GM21529 (cell line): ENCODE results near the gene SPPL2B.
"Not testable (repeated sequence)": the region's sequence is repeated elsewhere in the genome, so short reads cannot be mapped to it uniquely, and the experiment has no call there.

Source experiments
- ATAC-seq: cut with Tn5 transposase; IDR thresholded peaks from one replicate; pipeline ENCODE4 v1.9.1; 2021; ENCODE audit not compliant: unreplicated experiment

Gene SPPL2B

DNA sequence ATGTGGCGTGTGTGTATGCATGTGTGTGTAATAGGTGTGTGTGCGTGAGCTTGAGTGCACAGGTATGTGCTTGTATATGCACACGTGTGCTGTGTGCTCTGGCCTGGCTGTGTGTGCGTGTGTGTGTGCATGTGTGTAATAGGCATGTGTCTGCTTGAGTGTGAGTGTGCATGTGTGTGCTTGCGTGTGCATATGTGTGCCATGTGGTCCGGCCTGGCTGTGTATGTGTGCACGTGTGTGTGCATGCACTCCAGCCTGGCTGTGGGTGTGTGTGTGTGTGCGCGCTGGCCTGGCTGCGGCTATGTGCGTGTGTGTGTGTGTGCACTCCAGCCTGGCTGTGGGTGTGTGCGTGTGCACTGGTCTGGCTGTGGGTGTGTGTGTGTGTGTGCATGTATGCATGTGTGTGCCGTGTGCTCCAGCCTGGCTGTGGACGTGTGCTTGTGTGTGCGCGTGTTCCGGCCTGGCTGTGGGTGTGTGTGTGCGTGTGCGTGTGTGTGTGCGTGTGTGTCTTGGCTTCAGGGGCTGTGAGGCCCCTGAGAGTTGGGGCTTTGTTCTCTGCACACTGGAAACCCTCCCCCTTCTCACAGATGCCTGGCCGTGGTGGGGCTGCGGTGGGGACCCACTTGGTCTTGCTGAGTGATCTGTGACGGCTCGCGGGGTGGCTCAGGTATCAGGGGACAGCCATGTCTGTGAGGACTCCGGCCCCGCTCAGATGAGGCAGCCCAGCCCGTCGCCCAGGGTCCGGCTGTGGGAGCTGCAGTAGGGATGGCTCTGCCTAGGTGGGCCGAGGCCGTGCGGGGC, 8.2 kb downstream of the SPPL2B start:
- no peak for ATAC-seq

DNA sequence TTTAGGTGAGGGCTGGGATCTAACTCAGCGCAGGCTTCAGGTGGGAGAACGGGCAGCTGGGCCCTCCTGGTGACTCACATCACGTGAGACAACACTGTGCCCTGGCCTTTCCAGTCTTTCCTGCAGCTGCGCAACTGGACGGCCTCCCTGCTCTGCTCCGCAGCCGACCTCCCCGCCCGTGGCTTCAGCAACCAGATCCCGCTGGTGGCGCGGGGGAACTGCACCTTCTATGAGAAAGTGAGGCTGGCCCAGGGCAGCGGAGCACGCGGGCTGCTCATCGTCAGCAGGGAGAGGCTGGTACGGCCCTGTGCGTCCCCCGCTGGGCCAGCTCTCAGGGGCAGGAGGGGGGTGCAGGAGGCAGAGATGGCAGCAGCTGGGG, 8.8 kb downstream of the SPPL2B start:
- no peak for ATAC-seq

DNA sequence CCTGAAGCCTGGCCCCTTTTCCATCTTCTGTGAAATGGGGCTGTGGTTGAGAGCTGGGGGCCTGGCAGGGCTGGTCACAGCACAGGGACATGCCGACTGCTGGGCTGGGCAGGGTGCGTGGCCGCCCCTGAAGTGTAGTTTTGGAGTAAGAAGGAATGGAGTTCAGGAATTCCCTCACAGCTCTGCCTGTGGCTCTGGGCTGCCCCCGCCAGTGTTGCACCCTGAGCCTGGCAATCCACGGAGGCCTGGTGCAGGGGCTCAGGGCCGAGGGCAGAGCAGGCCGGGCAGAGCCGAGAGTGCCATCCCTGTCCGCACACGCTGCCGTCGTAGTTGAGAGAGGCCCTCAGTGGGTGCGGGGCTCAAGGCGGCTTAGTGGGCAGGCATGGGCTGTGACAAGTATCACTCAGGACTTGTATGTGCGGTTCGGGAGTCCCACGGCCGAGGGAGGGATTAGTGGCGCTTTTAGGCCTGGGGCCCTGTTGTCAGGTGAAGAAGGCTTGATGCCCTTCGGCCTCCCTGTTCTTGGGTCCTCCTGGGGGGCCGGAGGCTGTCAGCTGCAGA, 9.7 kb downstream of the SPPL2B start:
- ATAC-seq, result no peak

DNA sequence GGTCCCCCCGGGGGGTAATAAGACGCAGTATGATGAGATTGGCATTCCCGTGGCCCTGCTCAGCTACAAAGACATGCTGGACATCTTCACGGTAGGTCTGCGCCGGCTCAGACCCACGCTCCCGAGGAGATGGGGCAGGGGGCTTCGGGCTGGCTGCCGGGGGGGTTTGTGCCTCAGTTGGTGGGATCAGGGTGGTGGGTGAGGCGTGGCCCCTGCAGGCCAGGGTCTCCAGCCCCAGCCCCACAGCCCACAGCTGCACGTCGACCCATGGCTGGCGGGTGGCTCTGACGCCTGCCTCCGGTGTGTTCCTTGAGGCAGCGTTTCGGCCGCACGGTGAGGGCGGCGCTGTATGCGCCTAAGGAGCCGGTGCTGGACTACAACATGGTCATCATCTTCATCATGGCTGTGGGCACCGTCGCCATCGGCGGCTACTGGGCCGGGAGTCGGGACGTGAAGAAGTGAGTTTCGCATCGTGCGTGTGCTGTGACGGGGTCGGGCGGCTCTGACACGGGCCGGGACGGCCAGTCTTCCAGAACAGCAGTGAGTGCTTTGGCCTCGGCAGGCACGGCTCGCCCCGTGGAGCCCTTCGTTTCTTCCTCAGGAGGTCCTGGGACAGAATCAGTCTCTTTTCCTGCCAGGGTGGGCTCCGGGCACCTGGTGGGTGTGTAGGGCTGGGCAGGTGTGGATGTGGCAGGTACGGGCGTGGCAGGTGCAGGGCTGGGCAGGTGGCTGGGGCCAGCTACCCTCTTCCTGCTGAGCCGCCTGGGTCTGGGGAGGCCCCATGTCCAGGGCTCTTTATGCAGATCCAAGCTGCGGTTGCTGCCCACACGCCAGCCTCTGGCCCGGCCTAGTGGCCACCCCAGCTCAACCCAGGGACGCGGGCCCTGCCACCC, 10.5 kb downstream of the SPPL2B start:
- ATAC-seq, result no peak

DNA sequence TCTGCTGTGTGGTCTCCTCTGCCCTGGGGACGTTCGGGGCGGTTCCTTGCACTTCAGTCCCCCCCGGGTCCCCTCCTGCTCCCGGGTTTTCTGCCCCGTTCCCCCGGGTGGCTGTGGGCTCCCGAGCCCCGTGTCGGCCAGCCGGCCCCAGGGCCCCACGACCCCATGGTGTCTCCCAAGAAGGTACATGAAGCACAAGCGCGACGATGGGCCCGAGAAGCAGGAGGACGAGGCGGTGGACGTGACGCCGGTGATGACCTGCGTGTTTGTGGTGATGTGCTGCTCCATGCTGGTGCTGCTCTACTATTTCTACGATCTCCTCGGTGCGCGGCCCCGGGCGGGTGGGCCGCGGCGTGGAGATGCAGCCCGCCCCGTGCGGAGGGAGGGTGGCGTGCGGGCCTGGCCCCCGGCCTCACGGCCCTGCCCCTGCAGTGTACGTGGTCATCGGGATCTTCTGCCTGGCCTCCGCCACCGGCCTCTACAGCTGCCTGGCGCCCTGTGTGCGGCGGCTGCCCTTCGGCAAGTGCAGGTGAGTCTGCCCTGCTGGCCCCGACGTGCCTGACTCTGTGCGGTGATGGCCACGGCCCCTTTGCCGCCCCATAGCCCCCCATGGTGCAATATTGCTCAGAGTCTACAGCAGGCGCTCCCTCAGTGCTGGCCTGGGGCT, 11.3 kb downstream of the SPPL2B start:
- ATAC-seq, result no peak

DNA sequence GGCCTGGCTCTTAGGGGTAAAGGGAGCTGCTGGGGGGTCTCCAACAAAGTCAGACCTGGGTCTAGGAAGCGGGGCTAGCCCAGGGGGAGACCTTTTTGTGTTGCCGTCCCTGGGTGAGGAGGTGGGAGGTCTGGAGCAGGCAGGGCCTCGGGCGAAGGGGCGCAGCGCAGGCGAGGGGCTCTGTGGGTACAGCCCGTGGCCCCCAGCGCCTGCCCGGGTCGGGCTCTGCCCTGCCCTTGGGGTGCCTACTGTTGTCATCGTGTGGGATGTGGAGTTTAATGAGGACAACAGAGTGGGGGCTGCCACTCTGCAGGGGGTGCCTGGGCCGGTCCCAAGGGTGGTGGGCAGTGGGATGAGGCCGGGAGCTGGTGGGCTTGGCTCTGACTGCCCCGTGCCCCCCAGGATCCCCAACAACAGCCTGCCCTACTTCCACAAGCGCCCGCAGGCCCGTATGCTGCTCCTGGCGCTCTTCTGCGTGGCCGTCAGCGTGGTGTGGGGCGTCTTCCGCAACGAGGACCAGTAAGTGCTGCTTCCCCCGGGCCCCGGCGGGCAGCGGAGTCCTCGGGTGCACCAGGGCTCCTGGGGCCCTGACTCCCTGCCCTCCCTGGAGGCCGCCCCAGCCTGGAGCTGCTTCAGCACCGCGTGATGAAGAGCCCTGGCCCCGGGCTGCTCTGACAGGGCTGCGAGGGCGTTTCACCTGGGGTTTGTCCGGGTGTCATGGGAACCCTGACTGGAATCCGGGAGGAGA, 12.2 kb downstream of the SPPL2B start:
- ATAC-seq, result no peak

DNA sequence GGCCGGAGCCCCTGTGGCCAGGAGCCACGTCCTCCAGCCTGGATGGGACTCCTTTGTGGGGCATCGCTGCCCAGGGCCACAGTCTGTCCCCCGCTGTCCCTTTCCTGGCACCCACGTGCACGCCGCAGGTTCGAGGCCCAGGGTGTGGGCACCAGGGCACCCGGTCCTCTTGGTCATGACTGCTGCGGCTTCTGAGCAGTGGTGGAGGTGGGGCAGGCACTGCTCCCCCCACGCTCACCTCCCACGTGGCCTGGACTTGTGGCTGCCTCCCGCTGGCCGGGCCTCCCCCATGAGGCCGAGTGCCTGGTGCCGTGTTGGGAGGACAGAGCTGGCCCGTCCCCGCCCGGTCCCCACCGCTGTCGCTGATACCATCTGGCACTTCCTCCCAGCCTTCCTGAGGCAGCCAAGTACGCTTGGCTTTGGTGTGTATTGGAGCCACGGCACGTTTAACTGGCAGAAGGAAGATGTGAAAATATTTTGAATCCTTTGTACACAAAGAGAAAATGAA, 12.8 kb downstream of the SPPL2B start:
- no peak for ATAC-seq

DNA sequence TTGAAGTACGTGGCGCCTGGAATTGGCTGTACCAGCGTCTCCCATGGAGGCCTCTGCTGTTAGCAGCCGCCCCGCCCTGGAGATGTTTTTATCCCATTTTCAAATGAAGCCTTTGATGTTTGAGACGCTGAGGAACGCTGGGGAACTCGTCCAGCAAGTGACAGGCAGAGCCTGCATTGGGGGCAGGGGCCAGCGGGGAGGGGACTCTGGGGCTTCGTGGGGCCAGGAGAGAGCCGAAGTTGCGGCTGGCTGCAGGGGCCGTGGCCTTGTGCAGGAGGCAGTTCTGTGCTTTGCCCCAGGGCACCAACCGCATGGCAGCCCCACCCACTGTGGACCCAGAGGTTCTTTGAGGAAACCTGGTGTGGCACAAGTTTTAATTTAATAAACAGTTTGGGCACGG, 13.5 kb downstream of the SPPL2B start:
- no peak for ATAC-seq

DNA sequence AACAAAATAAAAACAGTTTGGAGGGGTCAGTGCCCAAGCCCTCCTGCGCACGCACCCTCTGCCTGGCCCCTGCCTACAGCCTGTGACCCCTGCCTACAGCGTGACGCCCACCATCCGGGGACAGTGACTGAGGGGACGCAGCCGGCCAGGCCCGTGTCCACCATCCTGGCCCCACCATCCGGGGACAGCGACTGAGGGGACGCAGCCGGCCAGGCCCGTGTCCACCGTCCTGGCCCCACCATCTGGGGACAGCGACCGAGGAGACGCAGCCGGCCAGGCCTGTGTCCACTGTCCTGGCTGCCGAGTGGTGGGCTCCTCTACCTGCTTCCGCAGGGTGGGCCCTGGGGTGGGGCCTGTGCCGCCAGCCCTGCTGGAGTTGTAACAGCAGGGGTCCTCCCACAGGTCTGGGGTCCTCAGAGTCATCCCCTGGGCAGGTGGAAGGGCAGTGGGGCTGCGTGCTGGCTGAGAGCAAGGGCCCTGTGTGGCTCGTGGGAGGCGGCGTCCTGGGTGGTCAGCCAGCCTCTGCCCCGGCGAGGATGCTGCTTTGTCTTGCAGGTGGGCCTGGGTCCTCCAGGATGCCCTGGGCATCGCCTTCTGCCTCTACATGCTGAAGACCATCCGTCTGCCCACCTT, 14.3 kb downstream of the SPPL2B start:
- no peak for ATAC-seq

DNA sequence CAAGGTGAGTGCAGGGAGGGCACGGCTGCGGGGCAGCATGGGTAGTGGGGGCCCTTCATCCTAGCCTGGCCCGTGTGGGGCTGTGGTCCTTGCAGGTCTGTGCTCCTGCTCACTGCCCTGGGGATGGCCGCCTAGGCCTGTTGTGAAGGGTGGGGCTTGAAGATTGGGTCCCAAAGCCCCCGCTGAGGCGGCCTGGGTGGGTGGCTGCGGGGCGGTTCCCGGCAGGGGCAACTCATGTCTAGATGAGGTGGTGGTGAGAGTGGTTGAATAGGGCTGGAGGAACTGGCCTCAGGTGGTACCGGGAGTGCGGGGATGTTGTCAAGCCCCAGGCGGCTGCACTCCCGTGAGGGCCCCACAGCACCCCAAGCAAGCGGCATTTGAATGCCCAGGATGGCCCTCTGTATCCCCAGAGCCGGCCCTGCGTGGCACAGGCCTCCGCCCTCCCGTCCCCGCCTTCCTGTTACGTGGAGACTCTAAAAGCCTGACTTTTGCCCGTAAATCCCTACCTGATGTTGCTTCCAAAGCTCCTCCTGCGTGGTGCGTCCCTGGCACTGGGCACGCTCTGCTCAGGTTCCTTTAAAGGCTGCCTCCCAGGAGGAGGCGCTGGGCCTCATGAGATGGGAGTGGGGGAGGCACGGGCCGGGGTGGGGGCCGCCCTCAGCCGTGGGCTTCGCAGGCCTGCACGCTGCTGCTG, 15.0 kb downstream of the SPPL2B start:
- no peak for ATAC-seq

DNA sequence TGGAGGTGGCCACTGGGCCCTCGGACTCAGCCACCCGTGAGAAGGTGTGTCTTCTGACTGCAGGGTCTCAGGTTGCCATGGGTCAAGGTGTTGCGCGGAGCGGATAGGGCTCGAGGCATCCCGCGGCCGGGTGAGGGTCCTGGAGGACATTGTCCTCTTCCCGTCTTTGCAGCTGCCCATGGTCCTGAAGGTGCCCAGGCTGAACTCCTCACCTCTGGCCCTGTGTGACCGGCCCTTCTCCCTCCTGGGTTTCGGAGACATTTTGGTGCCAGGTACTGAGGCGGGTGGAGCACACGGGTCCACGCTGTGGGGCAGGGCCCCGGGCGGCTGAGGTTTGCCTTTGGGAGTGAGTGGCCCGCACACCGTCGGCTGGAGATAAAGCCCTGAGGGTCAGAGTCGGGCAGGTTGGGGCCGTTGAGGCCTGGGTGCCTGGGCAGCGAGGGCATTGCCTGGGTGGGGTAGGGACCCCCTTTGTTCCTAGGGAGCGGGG, 15.9 kb downstream of the SPPL2B start:
- ATAC-seq, result no peak

DNA sequence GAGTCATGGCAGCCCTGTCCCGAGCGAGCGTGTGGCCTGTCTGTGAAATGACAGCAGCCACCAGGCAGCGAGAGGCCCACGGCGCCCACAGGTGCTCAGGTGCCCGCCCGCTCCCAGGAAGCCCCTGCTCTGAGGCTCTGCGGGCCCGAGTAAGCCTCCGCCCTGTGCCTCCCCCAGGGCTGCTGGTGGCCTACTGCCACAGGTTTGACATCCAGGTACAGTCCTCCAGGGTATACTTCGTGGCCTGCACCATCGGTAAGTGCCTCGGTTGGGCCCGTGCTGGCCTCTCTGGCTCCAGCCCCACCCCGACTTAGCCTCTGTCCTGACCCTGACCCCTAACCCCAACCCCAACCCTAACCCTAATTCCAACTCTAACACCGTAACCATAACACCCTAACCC, 16.6 kb downstream of the SPPL2B start:
- ATAC-seq, result no peak

DNA sequence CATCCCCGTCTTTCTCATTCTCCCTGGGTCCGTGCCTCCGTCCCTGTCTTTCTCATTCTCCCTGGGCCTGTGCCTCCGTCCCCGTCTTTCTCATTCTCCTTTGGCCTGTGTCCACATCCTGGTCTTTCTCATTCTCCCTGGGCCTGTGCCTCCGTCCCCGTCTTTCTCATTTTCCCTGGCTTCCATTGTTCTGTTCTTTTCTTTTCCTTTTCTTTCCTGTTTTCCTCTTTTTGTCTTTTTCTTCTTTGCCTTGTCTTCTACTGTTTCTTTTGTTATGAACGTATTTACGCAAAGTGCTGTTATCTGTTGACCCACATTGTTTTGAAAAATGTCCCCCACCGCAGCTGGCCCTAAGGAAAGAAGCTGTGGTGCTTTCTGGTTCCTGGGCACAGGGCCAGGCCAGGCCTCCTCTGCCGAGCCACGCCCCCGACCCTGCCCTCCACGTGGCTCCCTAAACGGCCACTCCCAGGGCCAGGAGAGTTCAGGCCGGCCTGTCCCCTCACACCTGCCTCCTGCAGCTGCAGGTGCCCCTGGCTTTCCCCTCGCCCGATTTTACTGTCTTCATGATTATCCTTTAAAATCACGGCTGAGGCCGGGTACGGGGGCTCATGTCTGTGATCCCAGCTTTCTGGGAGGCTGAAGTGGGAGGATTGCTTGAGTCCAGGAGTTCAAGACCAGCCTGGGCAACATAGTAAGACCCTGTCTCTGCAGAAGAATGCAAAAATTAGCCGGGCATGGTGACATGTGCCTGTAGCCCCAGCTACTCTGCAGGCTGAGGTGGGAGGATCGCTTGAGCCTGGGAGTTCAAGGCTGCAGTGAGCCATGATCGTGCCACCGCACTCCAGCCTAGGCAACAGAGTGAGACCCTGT, 17.5 kb downstream of the SPPL2B start:
- ATAC-seq, result no peak

DNA sequence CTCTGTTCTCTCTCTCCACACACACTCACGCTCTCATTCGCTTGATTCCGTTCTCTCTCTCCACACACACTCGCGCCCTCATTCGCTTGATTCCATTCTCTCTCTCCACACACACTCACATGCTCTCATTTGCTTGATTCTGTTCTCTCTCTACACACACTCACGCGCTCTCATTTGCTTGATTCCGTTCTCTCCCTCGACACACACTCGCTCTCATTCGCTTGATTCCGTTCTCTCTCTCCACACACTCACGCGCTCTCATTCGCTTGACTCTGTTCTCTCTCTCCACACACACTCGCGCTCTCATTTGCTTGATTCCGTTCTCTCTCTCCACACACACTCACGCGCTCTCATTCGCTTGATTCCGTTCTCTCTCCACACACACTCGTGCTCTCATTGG, 21.3 kb downstream of the SPPL2B start:
- ATAC-seq, result not testable (repeated sequence)

DNA sequence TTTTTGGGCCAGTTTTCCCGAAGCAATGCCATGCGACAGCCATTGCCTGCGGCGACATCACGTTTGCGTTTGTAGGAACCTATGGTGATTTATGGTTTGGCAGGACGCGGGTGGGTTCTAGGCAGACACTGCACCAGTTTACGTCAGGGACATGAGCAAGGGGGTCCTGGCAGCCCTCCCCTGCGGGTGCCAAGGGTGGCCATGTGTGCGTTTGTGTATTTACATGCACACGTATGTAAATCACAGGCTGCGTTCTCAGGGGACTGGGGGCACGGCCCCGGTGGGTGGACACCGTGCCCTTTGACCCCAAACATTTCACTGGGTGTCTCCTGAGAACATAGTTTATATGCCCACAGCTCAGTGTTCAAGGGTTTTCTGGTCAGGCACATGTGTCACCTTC, 22.2 kb downstream of the SPPL2B start:
- ATAC-seq, result no peak

DNA sequence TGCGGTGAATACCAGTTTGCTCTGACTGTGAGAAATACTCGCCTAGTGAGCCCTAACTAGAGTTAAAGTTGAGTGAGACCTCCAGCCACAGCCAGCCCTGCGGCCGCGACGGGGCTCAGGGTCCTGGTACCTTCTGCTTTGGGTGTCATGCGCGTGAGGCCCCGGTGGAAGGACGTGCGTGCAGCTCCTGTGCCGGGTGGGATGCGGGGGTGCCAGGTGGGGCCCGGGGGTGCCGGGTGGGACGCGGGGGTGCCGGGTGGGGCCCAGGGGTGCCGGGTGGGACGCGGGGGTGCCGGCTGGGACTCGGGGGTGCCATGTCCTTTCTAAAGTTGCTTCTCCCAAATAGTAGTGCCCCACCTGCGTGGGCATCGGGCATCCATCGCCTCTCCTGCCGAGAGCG, 23.1 kb downstream of the SPPL2B start:
- ATAC-seq, result no peak

DNA sequence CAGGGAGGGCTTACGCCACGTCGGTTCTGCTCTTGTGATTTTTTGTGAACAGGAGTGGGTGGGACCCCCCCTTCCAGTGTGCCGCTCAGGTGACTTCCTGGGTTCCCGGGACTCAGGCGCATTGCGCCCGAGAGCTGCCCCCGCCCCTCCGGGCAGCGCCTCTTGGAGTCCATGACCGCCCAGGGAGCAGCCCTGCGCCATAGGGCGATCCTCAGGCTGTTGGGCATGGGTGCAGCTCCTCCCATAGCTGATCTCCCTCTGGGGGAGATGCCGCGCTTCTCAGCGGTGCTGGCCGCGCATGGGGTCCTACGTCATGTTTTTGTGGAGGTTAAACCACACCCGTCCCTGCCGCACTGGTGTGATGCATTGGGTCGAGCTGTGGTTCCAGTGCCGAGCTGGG, 23.6 kb downstream of the SPPL2B start:
- no peak for ATAC-seq

DNA sequence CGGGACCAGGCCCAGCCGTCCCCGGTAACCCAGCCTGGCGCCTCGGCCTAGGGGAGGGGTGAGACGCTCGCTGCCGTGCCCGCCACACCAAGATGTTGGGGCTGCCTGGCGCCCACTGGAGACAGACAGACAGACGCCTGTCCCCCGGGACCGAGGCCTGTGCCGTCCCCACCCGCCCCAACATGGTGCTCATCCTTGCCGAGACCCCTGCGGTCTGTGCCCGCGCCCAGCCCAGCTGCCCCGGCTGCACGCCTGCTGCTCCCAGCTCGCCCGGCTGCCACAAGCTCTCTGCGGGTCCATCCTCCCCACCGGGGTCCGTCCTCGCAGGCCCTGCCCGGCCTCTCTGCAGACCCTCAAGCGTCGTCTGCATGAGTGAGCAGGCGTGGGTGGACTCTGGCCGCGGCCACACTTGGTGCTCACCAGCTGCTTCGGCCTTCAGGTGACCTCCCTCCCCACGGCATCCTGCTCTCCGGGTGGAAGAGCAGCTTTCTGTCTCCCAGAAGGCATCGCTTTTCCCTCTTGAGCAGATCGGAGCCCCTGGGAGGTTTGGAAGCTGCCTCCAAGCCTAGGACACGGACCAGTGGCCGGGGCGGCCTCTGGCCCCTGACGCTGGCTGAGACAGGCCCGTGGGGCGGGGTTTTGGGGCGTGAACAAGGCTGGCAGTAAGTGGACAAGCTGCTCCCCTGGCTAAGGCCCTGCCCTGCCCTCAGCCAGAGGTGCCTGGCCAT, 24.8 kb downstream of the SPPL2B start:
- no peak for ATAC-seq
